ENCODE measurements around the gene CHST4.
"Not testable (repeated sequence)": the region's sequence is repeated elsewhere in the genome, so short reads cannot be mapped to it uniquely, and the experiment has no call there.

The CHST4 gene

DNA sequence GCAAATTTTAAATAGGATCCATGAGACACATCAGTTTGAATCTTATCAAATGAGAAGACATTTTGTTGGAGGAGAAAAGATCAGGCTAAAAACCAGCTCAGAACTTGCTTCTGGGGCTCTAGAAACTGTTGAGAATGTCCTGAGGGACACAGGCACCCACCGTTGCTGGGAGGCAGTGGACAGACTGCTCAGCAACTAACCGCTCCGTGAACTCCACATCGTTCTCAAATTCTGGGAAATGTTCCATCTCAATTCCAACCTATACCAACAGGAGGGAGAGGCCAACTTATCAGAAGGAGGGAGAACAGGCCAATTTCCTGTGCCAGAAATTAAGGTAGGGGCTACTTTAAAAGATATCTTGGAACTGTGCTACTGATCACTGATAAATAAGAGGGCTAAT, 42.3 kb downstream of the CHST4 start:
- TF ChIP-seq, protein P1, sequence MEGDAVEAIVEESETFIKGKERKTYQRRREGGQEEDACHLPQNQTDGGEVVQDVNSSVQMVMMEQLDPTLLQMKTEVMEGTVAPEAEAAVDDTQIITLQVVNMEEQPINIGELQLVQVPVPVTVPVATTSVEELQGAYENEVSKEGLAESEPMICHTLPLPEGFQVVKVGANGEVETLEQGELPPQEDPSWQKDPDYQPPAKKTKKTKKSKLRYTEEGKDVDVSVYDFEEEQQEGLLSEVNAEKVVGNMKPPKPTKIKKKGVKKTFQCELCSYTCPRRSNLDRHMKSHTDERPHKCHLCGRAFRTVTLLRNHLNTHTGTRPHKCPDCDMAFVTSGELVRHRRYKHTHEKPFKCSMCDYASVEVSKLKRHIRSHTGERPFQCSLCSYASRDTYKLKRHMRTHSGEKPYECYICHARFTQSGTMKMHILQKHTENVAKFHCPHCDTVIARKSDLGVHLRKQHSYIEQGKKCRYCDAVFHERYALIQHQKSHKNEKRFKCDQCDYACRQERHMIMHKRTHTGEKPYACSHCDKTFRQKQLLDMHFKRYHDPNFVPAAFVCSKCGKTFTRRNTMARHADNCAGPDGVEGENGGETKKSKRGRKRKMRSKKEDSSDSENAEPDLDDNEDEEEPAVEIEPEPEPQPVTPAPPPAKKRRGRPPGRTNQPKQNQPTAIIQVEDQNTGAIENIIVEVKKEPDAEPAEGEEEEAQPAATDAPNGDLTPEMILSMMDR (conservative IDR thresholded peaks at IDR 0.05; ENCODE audit: low read length): no peak
- H3K4me3 ChIP-seq (ENCODE audit: low read length): no peak overlapping the region
- DNase-seq (ENCODE audit: low read depth): no peak

DNA sequence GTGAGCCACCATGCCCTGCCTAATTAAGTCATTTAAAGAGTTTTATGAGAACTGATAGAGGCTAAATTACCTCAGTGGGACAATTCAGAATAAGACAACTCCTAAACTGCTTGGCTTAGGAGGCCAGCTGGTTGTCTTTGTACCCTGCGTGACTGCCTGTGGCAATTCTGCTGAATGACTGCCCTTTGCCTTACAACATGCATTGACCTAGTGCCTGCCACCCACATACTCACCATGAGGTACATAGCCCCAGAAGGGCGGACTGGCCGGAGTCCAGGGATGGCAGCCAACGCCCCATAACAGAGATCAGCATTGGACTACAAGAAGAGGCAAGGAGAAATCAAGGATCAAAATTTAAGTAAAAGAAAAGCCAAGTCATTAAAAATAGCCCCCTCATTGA, 43.4 kb downstream of the CHST4 start:
- TF ChIP-seq, protein P1 (conservative IDR thresholded peaks at IDR 0.05; ENCODE audit: low read length): no peak
- no peak overlapping the region for H3K4me3 ChIP-seq (ENCODE audit: low read length)
- no peak for DNase-seq (ENCODE audit: low read depth)

DNA sequence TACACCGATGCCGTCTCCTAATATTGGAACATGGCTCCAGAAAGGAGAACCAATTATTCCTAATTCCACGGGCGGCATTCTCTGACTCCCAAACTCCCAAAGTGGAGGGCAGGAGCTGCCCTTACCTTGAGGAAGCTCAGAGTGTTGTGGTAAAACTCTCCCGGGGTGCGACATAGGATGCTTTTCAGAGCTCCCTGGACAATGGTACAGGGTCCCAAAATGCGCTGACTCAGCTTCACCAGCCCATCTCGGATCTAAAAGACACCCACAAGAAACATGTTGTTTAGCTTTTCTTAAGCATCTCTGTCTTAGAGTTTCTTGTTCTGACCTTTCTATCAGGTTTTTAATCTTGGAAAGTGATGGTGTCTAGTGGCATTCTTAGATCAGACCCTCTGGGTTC, 43.9 kb downstream of the CHST4 start:
- TF ChIP-seq, protein P1 (conservative IDR thresholded peaks at IDR 0.05; ENCODE audit: low read length): no peak
- DNase-seq (ENCODE audit: low read depth): no peak
- H3K4me3 ChIP-seq (ENCODE audit: low read length): no peak overlapping the region

DNA sequence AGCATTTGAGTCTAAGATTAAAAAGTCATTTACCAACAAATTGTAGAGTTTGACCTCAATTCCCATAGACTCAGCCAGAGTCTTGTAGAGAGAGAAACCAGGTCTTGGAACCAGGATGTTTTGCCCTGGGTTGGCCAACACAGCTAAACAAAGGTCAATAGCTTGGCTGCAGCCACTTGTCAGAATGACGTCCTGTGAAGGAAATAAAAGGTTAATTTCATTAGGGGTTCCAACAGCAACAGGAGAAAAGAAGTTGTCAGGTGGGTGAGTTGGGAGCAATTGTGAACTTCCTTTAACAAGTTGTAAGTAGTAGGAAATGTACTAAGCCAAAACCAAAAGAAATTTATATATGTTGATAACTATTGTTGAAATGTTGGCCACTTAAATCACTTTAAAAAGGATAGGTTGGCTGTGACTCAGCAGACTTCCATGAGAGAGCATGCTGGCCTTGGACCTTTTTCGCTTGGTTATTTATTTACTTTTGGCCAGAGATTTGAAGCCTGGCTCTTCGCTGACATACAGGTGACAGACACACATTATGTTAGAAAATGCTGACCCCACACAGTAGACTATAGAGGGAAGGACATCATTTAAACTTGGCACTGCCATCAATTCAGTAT, 46.4 kb downstream of the CHST4 start:
- no peak for DNase-seq (ENCODE audit: low read depth)

DNA sequence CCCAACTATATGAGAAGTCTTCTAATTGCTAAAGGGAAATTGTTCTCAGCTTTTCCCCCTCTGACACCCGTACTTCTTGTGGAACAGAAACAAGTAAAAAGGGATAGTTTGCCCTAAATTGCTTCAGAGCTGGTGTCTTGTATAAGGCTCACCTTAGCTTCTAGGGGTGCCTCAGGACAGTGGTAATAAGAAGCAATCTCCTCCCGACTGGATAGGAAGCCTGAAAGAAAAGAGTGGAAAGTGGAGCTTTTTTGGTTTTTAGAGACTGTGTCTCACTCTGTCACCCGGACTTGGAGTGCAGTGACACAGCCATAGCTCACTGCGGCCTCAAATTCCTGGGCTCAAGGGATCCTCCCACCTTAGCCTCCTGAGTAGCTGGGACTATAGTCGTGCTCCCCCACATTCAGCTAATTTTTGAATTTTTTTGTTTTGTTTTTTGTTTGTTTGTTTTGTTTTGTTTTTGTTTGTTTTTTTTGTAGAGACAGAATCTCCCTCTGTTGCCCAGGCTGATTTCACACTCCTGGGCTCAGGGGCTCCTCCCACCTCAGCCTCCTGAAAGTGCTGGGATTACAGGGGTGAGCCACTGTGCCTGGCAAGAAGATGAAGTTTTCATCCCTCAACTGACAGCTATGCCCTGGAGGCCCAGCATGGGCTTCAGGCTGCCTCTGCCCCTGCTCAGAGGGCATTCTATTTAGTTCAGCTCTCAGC, 47.3 kb downstream of the CHST4 start:
- H3K4me3 ChIP-seq (ENCODE audit: low read length): no peak overlapping the region
- TF ChIP-seq, protein P1 (conservative IDR thresholded peaks at IDR 0.05; ENCODE audit: low read length): no peak
- DNase-seq (ENCODE audit: low read depth): no peak

More for the DNA sequence above, 46.4 kb downstream of the CHST4 start:
- H3K4me3 ChIP-seq (ENCODE audit: low read length): no peak overlapping the region
- TF ChIP-seq, protein P1 (conservative IDR thresholded peaks at IDR 0.05; ENCODE audit: low read length): no peak

DNA sequence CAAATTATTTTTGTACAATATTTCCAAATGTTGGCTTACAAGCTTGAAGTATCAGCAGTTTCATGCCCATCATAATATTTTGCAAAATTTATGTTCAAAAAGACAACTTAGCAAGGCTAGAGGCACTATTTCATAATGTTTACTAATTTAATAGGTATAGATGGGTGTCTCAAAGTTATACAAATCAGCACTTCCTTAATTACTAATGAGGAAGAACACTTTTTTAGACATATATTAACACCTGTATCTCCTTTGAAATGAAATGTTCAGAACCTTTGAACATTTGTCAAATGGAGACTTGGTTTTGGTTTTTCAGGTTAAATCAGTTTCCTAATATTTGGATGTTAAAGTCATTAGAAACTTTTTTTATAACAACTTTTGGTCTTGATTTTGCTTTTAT, 48.5 kb downstream of the CHST4 start:
- DNase-seq (ENCODE audit: low read depth): no peak
- no peak overlapping the region for H3K4me3 ChIP-seq (ENCODE audit: low read length)
- TF ChIP-seq, protein P1 (conservative IDR thresholded peaks at IDR 0.05; ENCODE audit: low read length): no peak

DNA sequence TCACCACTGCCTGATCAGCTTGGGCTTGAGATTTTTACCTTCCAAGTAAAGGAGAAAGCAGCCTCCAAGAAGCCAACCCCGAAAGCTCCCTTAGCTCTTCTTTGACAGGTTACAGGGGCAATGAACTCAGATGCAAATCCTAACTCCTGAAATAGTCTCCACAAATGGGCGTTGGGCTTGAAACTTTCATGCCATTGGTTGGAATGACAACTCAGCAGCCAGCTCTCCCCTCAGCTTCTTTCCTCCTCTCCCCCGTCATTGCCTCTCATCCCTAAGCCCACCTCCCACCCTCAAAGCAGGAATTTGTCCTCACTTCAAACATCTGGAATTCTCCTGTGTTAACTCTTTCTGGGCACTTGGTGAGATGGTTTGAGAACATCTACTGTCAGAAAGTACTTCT, 50.7 kb downstream of the CHST4 start, which contains the start of gene TAT:
Gene TAT, minus strand, starts transcription at position 122 of the 400 bp plus-strand sequence. CDS start 677 bp downstream, outside the sequence.
- TF ChIP-seq, protein P1 (conservative IDR thresholded peaks at IDR 0.05; ENCODE audit: low read length): no peak
- no peak for DNase-seq (ENCODE audit: low read depth)

DNA sequence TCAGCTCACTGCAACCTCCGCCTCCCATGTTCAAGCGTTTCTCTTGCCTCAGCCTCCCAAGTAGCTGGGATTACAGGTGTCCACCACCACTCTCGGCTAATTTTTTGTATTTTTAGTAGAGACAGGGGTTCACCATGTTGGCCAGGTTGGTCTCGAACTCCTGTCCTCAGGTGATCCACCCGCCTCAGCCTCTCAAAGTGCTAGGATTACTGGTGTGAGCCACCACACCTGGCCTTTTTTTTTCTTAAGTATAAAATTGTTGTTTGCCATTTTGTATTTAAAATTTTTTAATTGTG, 56.3 kb downstream of the CHST4 start:
- not testable (repeated sequence) for DNase-seq (ENCODE audit: low read depth); H3K4me3 ChIP-seq (ENCODE audit: low read length)

More for the DNA sequence above, 50.7 kb downstream of the CHST4 start, which contains the start of gene TAT:
- no peak within 1 kb of the TSS for H3K4me3 ChIP-seq (ENCODE audit: low read length)
